HG02943 (cell line): ENCODE measurements around the gene E2F2.

Source experiments
- ATAC-seq: cut with Tn5 transposase; IDR thresholded peaks from one replicate; pipeline ENCODE4 v1.9.1; 2021; ENCODE audit warnings: mild to moderate bottlenecking, low read depth, moderate library complexity; ENCODE audit not compliant: unreplicated experiment

Gene E2F2

DNA sequence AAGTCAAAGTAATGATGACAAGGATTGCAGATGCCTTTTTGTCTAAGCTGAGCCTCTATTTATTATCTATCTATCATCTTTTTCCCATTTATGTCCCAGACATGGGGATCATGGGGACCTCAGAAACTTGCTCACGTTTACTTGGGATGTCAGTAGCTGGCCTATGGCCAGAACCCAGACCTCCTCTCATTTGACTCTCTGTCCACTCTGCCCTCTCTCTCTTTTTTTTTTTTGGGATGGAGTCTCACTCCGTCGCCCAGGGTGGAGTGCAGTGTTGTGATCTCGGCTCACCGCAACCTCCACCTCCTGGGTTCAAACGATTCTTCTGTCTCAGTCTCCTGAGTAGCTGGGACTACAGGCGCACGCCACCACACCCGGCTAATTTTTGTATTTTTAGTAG is 32.0 kb upstream of the E2F2 start:
- no peak for ATAC-seq

DNA sequence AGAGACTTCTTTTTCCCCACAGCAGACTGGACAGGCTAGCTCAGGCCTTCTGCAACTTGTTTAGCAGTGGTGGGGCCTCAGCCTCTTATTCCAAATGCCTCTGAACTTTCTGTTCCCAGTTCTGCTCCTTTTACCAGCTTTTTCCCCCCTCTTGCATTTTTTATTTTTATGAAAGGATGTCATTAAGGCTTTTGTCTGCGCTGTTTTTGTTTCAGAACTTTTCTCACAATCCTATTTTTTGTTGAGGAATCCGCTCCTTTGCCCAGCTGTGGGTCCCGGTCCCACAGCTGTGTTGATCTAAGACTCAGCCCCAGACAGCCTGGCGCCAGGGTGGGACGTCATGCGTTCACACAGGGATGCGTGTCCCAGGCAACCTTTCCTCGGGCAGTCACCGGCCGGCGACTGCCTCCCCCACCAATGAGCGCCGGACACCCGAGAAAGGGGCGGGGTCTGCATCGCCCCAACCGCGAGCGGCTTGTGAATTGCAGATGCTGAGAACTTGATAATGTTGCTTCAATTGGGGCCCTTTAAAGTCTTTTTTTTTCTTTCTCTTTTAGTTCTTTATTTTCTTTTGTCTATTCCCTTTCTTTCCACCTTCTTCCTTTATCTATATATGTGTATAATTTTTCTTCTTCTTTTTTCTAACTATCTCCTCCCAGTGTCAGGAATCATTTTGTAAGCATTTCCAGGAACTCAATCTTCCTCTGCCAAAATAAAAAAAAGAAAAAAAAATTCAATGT is 31.3 kb upstream of the E2F2 start:
- no peak for ATAC-seq

DNA sequence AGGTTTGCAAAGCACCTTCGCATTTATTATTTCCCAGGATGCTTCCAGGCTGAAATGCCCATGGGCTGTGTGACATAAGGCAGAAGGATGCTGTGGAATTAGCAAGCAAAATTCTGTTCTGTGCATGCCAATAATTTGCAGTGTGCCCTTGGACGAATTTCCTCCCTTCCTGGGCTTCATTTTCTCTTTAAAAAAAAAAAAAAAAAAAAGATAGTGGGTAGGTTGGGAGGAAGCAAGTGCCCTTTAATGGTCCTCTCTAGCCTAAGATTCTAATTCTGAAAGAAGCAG is 30.7 kb upstream of the E2F2 start:
- no peak for ATAC-seq

DNA sequence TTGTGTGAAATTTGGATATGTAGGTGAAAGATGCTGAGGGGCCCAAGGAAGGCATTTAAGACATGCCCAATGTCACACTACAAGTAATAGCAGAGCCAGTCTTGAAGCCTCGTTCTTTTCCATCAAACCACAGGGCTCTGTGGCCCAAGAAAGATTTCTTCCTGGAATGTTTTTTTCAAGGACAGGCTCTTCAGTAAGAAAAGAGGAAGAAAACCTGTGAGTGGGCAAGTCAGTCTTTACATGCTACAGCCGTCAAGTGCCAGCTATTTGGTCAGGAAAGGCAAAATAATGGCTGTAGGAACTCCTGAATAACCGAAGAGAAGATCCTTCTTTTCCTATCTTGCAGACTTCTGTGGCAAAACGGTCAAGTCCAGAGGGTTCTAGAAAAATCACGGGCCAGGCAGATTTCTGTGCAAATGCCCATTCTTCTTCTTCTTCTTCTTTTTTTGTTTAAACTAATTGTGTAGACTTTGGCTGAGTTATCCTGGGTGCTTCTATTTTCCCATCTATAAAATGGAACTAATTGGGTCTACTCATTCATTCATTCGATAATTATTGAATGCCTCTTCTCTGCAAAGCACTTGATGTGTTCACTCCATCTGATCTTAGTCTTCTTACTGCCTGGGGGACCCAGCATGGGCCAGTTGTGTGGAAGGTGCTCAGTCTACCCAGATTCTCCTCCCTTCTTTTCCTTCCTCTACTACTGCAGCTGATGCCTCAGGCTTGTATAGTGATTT is 30.2 kb upstream of the E2F2 start:
- ATAC-seq: no peak

DNA sequence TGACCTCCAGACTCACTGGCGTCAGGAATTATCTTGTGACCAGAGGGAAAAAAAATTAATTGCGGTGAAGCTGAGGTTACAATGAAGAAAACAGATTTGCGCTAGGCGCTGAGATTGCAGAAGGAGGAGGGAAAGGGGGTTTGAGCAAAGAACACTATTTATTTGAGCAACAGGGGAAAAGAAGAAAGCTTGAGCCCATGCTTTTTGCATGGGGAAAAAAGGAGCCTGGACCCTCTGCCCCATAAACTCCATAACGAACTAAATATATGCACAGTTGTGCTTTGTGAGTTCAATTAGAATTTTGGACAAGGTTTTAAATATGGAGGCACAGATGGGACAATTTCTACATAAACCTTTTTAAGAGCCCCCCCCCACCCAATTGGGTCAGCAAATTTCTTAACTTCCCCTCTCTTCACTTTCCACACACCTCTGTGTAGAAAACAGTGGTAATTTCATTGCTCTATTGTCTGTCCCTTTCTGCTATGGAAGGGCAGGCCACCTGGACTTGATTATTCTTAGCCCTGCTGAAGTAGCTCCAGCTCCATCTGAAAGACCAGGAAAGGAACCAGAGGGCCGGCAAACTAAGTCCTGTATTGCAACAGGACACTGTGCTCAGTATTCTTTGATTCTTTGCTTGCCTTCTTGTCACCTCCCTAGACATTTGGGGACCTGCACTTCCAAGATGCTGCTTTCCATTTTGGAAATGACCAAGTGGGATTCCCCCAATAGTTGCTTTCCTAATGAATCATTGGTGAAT is 29.1 kb upstream of the E2F2 start:
- ATAC-seq: no peak

DNA sequence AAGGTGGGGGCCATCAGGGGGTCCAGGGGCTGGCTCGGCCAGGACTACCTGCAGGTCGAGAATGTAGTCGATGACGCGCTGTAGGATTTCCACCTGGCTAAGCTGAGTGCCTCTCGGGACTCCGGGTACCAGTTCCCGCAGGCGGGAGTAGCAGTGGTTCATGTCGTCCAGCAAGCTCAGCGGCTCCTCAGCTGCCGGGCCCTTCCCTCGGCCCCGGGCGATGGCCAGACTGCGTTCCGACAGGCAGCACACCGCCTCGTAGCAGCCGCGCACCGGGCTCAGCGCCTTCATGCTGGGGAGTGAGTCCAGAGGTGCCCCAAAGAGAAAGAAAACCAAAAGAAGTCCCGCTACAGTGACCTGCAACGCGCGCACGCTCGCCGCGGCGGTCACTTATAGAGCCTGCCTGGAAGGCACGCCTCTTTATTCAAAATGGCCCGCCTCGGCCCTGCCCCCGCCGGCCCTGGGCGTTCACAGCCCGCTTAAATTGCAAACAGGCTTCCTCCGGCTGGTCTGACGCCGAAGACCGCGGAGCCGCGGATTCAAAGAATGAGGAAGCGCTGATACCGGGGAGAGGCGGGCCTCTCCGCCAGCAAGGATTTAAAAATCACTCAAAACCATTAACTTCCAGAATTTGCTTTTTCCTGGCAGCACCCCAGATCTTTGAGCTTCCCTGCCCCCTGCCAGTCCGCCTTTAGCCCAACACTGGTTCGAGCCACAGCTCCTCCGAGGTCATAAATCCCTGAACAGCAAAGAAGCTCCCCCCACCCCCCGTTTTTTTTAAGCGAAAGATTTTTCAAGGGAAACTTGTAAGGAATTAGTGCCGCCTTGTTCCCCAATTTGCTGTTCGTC is 28.3 kb upstream of the E2F2 start, which contains the start of gene ID3:
Gene ID3 (minus strand): TSS at position 366 of the 849 bp plus-strand sequence. CDS start 75 bp downstream, at position 291.
- ATAC-seq: peak; percentile 53

DNA sequence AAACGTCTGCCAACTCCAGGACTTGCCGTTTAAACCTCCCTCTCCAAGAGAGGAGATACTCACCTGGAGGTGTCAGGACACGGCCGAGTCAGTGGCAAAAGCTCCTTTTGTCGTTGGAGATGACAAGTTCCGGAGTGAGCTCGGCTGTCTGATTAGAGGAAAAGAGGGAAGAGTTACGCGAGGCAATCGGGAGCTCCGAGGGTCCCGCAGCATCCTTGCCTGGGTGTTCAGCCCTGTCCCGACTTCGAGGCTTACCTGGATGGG is 27.8 kb upstream of the E2F2 start:
- no peak for ATAC-seq

DNA sequence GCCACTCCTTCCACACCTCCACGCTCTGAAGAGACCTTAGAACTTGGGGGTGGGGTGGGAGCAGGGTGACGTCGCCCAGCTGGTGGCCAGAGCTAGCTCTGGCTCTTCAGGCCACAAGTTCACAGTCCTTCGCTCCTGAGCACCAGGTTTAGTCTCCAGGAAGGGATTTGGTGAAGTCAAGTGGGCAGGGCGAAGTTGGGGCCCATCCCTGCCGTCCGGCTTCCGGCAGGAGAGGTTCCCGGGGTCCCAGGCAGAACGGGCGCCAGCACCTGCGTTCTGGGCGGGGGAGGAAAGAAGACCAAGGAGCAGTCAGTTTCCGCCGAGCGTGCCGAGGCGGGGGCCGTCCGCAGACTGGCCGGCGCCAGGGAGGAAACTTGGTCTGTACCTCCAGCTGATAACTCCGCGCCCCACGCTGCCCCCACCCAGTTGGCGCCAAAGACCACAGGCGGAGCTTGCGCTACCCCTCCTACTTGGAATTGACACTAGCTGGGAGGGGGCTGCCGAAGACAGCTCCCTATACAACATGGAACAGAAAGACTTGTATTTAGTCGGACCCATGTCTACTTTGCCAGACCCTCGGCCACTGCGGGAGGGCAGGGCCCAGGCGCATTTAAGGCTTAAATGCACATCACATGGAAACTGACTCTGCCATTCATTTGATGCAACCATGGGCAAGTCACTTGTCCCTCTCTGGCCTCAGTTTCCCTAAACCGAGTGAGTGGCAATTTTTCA is 27.3 kb upstream of the E2F2 start:
- no peak for ATAC-seq

DNA sequence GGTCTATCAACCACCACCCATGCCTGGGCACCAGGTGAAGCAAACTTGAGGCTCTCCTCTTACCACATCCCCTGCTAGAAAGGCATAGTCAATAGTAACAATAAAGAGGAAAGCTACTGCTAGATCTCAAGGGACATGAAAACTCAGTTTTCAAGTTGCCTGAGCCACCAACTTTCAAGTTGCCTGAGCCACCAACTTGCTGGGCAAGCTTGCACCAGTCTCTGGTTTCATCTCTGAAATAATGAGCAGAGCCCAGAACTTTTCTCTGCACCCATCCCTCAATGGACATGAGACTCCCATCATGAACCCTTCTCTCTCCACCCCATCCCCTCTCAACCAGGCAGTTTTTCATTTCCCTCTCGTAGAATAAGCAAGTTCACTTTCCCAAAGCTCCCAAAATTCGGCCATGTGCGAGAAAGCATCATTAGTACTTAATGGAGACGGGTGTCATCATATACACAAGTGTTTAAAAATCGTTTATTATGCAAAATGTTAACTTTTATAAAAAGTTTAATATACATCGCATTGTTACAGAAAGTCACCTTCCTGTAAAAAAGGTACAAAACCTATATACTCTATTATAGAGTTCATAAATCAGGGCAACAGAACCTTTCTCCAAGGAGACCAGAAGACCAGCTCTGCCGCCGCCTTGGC is 26.6 kb upstream of the E2F2 start:
- no peak for ATAC-seq

DNA sequence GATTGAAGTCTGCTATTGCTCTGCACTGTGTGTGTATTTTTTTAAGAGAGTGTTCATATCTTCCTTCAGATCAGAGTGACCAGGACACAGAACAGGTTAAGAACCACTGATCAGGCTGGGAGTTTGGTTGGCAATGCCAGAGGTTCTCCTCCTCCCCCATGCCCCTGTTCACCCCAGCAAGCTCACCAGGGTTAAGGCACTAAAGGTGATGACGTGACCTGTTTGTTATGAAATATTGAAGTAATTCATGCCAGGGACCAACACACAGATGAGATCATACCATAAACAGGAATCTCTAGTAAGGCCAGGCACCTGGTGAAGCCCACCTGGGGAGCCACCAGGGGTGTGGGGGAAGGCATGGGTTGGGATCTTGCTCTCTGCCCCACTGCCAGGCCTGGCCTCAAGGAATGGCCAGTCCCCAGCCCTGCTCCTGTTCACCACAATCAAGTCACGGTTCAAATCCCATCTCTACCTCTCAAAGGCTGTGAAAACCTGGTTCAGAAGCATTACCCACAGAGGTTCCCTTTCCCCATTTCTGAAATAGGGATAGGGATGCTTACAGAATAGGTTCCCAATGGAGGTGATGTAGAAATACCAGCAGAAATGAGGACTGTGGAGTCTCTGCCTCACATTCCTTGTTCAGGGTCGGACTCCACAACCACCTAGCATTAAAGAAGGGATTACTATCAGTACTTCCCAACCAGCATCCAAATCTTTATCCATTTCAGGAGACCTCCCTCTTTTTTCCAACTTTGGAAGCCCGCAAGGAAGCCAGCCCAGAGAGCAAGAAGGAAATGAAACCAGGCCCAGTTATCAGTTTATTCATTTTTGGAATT is 25.8 kb upstream of the E2F2 start:
- no peak for ATAC-seq

DNA sequence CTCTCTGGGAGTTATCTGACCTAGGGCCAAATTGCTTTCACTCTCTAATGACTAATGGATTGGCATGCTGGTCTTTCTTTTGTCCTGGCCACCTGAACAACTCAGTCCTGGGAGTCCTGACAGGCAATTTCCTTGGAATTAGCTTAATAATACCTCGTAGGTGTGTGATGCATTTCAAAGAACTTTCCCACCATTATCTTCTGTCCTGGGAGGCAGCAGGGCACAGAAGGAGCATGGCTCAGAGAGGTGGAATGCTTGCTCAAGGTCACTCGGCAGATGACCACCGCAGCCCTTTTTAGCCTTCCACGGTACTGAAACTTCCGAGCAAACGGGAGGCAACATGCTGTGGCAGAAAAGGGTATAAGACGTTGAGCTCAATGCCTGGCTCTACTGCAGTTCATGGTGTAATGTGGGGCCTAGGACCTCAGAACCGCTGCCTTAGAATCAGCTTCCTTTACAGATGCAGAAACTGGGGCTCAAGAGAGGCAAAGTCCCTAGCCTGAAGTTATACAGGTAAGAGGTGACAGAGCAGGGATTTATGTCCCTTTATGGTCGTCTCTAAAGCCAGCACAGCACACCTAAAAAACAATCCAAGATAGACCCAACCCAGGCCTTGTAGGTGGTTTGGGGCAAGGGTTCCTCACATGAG is 25.1 kb upstream of the E2F2 start:
- ATAC-seq: no peak

DNA sequence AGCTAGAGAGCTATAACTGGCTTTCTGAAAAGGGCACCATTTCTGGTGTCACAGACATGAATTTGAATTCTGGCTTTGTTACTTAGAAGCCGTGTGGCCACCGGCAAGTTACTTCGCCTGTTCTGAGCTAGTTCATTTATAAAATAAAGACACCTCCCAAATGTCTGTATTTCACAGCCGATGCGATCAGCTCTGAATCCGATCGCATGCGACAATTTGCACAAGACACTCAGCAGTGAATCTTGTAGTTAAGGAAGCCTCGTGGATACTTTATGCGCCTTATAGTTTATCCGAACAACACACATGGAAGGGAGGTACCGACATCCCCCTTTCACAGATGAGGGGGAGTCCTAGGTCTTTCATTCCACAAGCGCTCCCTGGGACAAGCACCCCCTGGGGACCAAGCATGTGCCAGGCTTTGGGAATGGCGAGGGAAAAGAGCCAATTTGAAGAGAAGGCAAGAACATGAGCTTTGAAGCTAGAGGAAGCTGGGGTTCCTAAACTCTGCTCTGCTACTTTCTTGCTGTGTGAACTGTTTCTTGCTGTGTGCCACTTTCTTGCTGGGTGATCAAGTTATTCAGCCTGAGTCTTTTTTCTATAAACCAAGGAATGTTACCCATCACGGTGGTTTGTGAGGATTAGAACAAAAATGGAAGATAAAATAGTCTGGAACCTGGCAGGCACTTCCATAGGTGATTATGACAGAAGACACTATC is 24.4 kb upstream of the E2F2 start:
- no peak for ATAC-seq

DNA sequence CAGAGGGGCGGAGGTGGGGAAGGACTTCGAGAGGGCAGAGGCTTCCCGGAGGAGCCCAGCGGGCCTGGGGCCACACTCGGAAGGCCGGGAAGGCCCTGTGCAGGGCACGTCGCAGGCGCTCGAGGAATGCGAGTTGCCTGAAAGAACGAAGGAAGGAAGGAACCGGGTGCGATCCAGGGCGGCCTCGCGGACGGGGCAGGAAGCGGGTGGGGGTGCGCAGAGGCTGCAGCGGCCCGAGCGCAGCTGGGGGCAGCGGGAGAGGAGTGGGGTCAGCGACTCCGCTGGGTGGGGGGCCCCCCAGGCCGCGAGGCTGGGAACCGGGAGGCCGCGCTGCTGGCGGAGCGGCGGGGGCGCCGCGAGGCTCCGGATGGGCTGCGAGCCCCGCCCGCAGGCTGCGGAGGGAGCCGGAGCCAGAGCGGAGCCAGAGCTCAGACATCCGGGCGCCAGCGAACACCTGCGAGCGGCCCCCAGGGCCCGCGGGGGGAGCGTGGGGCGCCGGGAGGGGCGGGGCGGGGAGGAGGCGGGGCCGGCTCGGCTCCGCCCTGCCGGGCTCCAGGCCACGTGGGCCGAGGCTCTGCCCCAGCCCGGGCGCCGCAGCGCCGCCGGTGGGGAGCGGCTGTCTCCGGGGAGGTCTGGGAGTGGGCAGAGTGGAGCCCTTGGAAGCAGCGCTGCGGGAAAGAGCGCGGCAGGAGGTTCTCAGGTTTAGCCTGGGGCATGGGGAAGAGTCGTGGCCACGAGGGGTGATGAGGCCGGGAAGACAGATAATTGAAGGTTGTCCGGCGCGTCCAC is 23.6 kb upstream of the E2F2 start:
- peak; percentile 39 for ATAC-seq

DNA sequence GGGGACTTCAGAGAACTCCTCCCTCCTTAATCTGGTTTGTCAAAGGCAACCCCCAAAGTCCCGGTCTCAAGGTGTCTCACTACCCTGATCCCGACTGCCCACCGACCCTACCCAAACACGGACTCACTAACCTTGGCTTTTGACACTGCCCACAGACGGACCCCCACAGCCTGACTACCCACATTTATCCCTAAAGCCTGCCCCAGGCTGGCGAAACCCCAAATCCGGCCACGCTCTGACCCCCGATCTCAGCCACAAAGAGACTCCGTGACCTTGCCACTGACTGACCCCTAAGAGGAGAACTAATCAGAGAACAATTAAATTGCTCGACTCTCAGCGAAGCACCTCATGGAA is 23.1 kb upstream of the E2F2 start:
- no peak for ATAC-seq

DNA sequence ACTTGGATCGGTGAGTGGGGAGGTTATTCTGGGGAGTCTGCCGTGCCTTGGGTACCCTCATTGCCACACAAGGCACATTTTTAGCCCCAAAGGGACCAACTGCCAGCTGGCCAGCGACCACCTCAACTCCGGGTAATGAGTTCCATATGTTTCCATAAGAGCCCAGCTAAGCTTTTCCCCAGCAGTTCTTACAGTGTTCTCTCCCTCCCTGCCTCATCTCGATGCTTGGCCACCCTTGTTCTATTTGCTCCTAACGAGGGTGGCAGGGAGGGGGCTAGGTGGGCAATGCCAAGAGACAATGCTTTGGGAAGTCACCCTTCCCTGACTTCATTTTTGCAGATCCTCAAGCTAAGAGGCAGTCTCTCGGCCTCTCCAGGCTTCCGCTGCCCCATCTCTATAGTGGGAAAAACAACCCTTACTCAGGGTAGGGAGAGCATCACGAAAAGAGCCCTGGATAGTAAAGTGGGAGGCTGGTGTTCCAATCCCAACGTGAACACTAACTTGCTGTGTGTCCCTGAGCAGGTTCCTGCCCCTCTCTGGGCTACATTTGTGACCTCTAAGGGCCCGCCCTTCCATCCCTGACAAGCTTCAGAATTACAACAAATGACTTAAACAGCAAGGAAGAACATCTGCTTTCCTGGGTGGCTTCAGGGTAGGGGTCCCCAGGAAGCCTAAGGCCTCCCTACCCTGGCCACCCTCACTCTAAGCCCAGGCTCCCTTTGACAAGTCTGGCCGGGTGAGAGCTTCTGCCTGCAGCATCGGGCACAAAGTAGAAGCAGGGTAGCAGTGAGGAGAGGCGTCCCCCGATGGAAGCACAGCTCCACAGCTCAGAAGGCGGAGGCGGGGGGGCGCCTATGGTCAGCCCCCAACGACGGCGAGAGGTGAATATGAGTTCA is 22.4 kb upstream of the E2F2 start:
- ATAC-seq: no peak

DNA sequence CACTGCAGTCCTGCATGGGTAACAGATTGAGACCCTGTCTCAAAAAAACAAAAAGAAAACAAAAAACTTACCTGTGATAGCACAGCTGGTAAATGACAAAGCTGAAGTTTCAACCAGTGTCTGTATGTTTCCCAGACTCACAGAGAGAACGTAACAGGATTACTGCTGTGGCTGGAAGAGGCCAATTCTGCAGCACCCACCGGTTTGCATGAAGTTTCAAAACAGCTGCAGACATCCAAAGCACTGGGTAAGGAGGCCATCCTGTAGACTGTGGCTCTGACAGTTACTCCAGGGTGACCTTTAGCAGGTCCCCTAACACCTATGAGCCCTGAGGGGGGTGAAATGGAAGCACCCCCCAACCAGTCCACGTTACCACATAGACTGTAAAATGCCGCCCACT is 20.8 kb upstream of the E2F2 start:
- no peak for ATAC-seq
